Hepatocyte (in vitro differentiated cells): ENCODE data around the gene SEC63. TPM values are rescaled to one million over a fixed set of nuclear protein-coding genes. Genes with fewer than 3 reads are reported as not detected.
"Not testable (repeated sequence)": the region's sequence is repeated elsewhere in the genome, so short reads cannot be mapped to it uniquely, and the experiment has no call there.

Experiments used
- DNase-seq: peaks from one replicate; pipeline ENCODE4 v3.0.0-alpha.2; 2016; ENCODE audit warnings: low spot score
- H2AFZ ChIP-seq: fragments of 200-600 bp; sonication (generic); 2 replicates; pipeline ENCODE4 v1.6.0; 2016; ENCODE audit warnings: antibody characterized with exemption, mild to moderate bottlenecking
- H3K27ac ChIP-seq: fragments of 200-600 bp; sonication (generic); 2 replicates; pipeline ENCODE4 v1.5.1; 2016; ENCODE audit warnings: mild to moderate bottlenecking
- H3K27me3 ChIP-seq: fragments of 200-600 bp; sonication (generic); 2 replicates; pipeline ENCODE4 v1.6.1; 2016
- H3K36me3 ChIP-seq: fragments of 200-600 bp; sonication (generic); replicated peaks from 2 replicates; pipeline ENCODE4 v1.5.1; 2016; ENCODE audit warnings: low read depth; ENCODE audit not compliant: insufficient read depth
- H3K4me1 ChIP-seq: fragments of 200-600 bp; sonication (generic); 2 replicates; pipeline ENCODE4 v1.5.1; 2016; ENCODE audit warnings: mild to moderate bottlenecking, moderate library complexity; ENCODE audit not compliant: insufficient read depth
- H3K4me2 ChIP-seq: fragments of 200-600 bp; sonication (generic); 2 replicates; pipeline ENCODE4 v1.6.0; 2016
- H3K4me3 ChIP-seq: fragments of 200-600 bp; sonication (generic); 2 replicates; pipeline ENCODE4 v1.5.1; 2016; ENCODE audit warnings: mild to moderate bottlenecking
- H3K79me2 ChIP-seq: fragments of 200-600 bp; sonication (generic); 2 replicates; pipeline ENCODE4 v1.6.0; 2017; ENCODE audit warnings: mild to moderate bottlenecking
- H3K9me2 ChIP-seq: fragments of 200-600 bp; sonication (generic); replicated peaks from 2 replicates; pipeline ENCODE4 v1.6.0; 2017; ENCODE audit warnings: mild to moderate bottlenecking; ENCODE audit not compliant: insufficient read depth
- H3K9me3 ChIP-seq: fragments of 200-600 bp; sonication (generic); 2 replicates; pipeline ENCODE4 v1.5.1; 2016; ENCODE audit warnings: low read depth, mild to moderate bottlenecking
- H4K20me1 ChIP-seq: fragments of 200-600 bp; sonication (generic); 2 replicates; pipeline ENCODE4 v1.6.0; 2016; ENCODE audit warnings: mild to moderate bottlenecking; ENCODE audit not compliant: insufficient read depth, poor library complexity, severe bottlenecking
- CTCF ChIP-seq: fragments of 200-600 bp; sonication (generic); IDR thresholded peaks from 2 replicates; pipeline ENCODE4 v1.5.1; 2016; ENCODE audit warnings: antibody characterized with exemption, mild to moderate bottlenecking; ENCODE audit not compliant: poor library complexity
- EZH2 ChIP-seq: fragments of 200-600 bp; sonication (generic); IDR thresholded peaks from 2 replicates; pipeline ENCODE4 v1.6.1; 2016; ENCODE audit warnings: antibody characterized with exemption, mild to moderate bottlenecking, borderline replicate concordance
- EZH2phosphoT487 ChIP-seq: fragments of 200-600 bp; sonication (generic); IDR thresholded peaks from one replicate; pipeline ENCODE4 v1.6.1; 2018; ENCODE audit warnings: antibody characterized with exemption, mild to moderate bottlenecking, low read depth, moderate library complexity; ENCODE audit not compliant: unreplicated experiment, severe bottlenecking
- WGBS: methylation state at CpG from one replicate; pipeline ENCODE4 v1.1.6; 2016; ENCODE audit warnings: low lambda C conversion rate; ENCODE audit errors: missing lambda C conversion rate; 5-methylcytosine and 5-hydroxymethylcytosine counted together
- polyA plus RNA-seq: library from polyadenylated mRNA; unstranded; fragments of >200 nt; fragmentation: Nextera tagmentation; extraction: Ambion mirVana; gene quantifications from 2 replicates; pipeline ENCODE4 v1.2.1, GENCODE V29; 2016
- total RNA-seq: library from RNA; depleted of rRNA; stranded (reverse); fragments of >200 nt; gene quantifications from 2 replicates; pipeline ENCODE4 v1.2.3, GENCODE V29; 2014

SEC63 gene
- total and polyA plus RNA-seq, 2 experiments from 2014 or later = 36.6 to 131 TPM

- H2AFZ ChIP-seq = no peak overlapping the region
- no peaks in the 10 kb centered on the region for H3K9me3 ChIP-seq
- WGBS = 78% methylated on average over 9 of the region's 9 CpGs
- TF ChIP-seq EZH2 (no peak), CTCF (no peak), EZH2phosphoT487 (no peak)
- H3K27ac ChIP-seq = no peak overlapping the region
- H3K79me2 ChIP-seq = no peaks in the 10 kb centered on the region
- H3K9me2 ChIP-seq = no peaks in the 10 kb centered on the region
- no peaks in the 10 kb centered on the region for H3K36me3 ChIP-seq
- no peak for DNase-seq
- H4K20me1 ChIP-seq = no peaks in the 10 kb centered on the region
- no peak overlapping the region for H3K4me3 ChIP-seq
- H3K27me3 ChIP-seq = no peaks in the 10 kb centered on the region
- H3K4me2 ChIP-seq = no peak overlapping the region
- peaks cover 5% of the 10 kb centered on the region for H3K4me1 ChIP-seq
Measured at GRCh38 chr6:107991772-107992550, 34.0 kb upstream of the SEC63 start.

GRCh38 chr6:107991061-107991460 lies 33.1 kb upstream of the SEC63 start:
- H3K4me2 ChIP-seq = peak overlapping the region; percentile 41
- no peak overlapping the region for H3K4me3 ChIP-seq
- H3K9me3 ChIP-seq = no peaks in the 10 kb centered on the region
- H3K4me1 ChIP-seq = peaks cover 5% of the 10 kb centered on the region
- WGBS = 81% methylated on average over 4 of the region's 4 CpGs
- H4K20me1 ChIP-seq = no peaks in the 10 kb centered on the region
- no peaks in the 10 kb centered on the region for H3K9me2 ChIP-seq
- no peaks in the 10 kb centered on the region for H3K79me2 ChIP-seq
- no peaks in the 10 kb centered on the region for H3K27me3 ChIP-seq
- peak overlapping the region; percentile 54 for H2AFZ ChIP-seq
- no peak overlapping the region for H3K27ac ChIP-seq
- no peak for DNase-seq
- H3K36me3 ChIP-seq = no peaks in the 10 kb centered on the region
- TF ChIP-seq EZH2 (no peak), EZH2phosphoT487 (no peak), CTCF (no peak)

GRCh38 chr6:107990587-107990986 lies 32.6 kb upstream of the SEC63 start:
- H3K9me2 ChIP-seq, H4K20me1 ChIP-seq, H3K4me1 ChIP-seq, DNase-seq, H3K27me3 ChIP-seq, H3K27ac ChIP-seq, H3K79me2 ChIP-seq, H3K36me3 ChIP-seq, H3K4me3 ChIP-seq, H3K9me3 ChIP-seq: not testable (repeated sequence)
- WGBS = 61% methylated on average over 8 of the region's 8 CpGs
- peak overlapping the region; percentile 41 for H3K4me2 ChIP-seq
- peak overlapping the region; percentile 54 for H2AFZ ChIP-seq

GRCh38 chr6:107989166-107990094 lies 31.4 kb upstream of the SEC63 start:
- H4K20me1 ChIP-seq = no peaks in the 10 kb centered on the region

More at GRCh38 chr6:107989166-107990094, 31.4 kb upstream of the SEC63 start:
- Histone ChIP-seq H3K4me2 (no peak overlapping the region), H3K36me3 (no peaks in the 10 kb centered on the region), H3K79me2 (no peaks in the 10 kb centered on the region), H3K27ac (no peak overlapping the region), H3K4me1 (peaks cover 5% of the 10 kb centered on the region), H3K4me3 (no peak overlapping the region), H3K9me3 (no peaks in the 10 kb centered on the region), H3K9me2 (no peaks in the 10 kb centered on the region), H3K27me3 (no peaks in the 10 kb centered on the region), H2AFZ (no peak overlapping the region)
- no peak for DNase-seq
- WGBS = 62% methylated on average over 6 of the region's 6 CpGs
- TF ChIP-seq EZH2 (no peak), CTCF (no peak), EZH2phosphoT487 (no peak)
